ENCODE measurements around the gene TMEM131L. TPM values are rescaled to one million over a fixed set of nuclear protein-coding genes. Genes with fewer than 3 reads are reported as not detected.
"Not testable (repeated sequence)": the region's sequence is repeated elsewhere in the genome, so short reads cannot be mapped to it uniquely, and the experiment has no call there.

Gene TMEM131L
- total RNA-seq, 1 donor from 2014 or later, result 7.6 TPM

- Histone ChIP-seq H3K4me3 (ENCODE audit: low read depth, low read length) (no peak overlapping the region), H3K36me3 (ENCODE audit: control insufficient read depth, insufficient read depth, low read length) (no peaks in the 10 kb centered on the region), H3K27me3 (ENCODE audit: control insufficient read depth, insufficient read depth, low read length) (no peaks in the 10 kb centered on the region)
- DNase-seq (ENCODE audit: low read depth), result no peak
- TF ChIP-seq CTCF (IDR thresholded peaks at IDR 0.05; ENCODE audit: insufficient read depth, low read length, poor library complexity, severe bottlenecking), result no peak
These were observed 129.9 kb downstream of the TMEM131L start for GRCh38 chr4:153595894-153596601.

- no peak for DNase-seq (ENCODE audit: low read depth)
- no peak for TF ChIP-seq CTCF (IDR thresholded peaks at IDR 0.05; ENCODE audit: insufficient read depth, low read length, poor library complexity, severe bottlenecking)
- Histone ChIP-seq H3K36me3 (ENCODE audit: control insufficient read depth, insufficient read depth, low read length) (no peaks in the 10 kb centered on the region), H3K4me3 (ENCODE audit: low read depth, low read length) (no peak overlapping the region), H3K27me3 (ENCODE audit: control insufficient read depth, insufficient read depth, low read length) (no peaks in the 10 kb centered on the region)
These were observed 136.6 kb downstream of the TMEM131L start for GRCh38 chr4:153602758-153603157.

GRCh38 chr4:153603258-153603657, 137.1 kb downstream of the TMEM131L start:
- DNase-seq (ENCODE audit: low read depth), result no peak
- no peaks in the 10 kb centered on the region for H3K27me3 ChIP-seq (ENCODE audit: control insufficient read depth, insufficient read depth, low read length)
- H3K4me3 ChIP-seq (ENCODE audit: low read depth, low read length), result no peak overlapping the region
- H3K36me3 ChIP-seq (ENCODE audit: control insufficient read depth, insufficient read depth, low read length), result no peaks in the 10 kb centered on the region
- TF ChIP-seq CTCF (IDR thresholded peaks at IDR 0.05; ENCODE audit: insufficient read depth, low read length, poor library complexity, severe bottlenecking), result no peak

GRCh38 chr4:153603835-153604234, 137.7 kb downstream of the TMEM131L start:
- no peak for TF ChIP-seq CTCF (IDR thresholded peaks at IDR 0.05; ENCODE audit: insufficient read depth, low read length, poor library complexity, severe bottlenecking)
- no peak overlapping the region for H3K4me3 ChIP-seq (ENCODE audit: low read depth, low read length)
- H3K27me3 ChIP-seq (ENCODE audit: control insufficient read depth, insufficient read depth, low read length), result no peaks in the 10 kb centered on the region
- H3K36me3 ChIP-seq (ENCODE audit: control insufficient read depth, insufficient read depth, low read length), result no peaks in the 10 kb centered on the region
- DNase-seq (ENCODE audit: low read depth), result no peak

- not testable (repeated sequence) for H3K27me3 ChIP-seq (ENCODE audit: control insufficient read depth, insufficient read depth, low read length); H3K4me3 ChIP-seq (ENCODE audit: low read depth, low read length); H3K36me3 ChIP-seq (ENCODE audit: control insufficient read depth, insufficient read depth, low read length); DNase-seq (ENCODE audit: low read depth)
These were observed 142.9 kb downstream of the TMEM131L start for GRCh38 chr4:153609070-153609469.

GRCh38 chr4:153610623-153611376, 144.6 kb downstream of the TMEM131L start:
- Histone ChIP-seq H3K4me3 (ENCODE audit: low read depth, low read length) (no peak overlapping the region), H3K27me3 (ENCODE audit: control insufficient read depth, insufficient read depth, low read length) (no peaks in the 10 kb centered on the region), H3K36me3 (ENCODE audit: control insufficient read depth, insufficient read depth, low read length) (peaks cover 2% of the 10 kb centered on the region)
- no peak for TF ChIP-seq CTCF (IDR thresholded peaks at IDR 0.05; ENCODE audit: insufficient read depth, low read length, poor library complexity, severe bottlenecking)
- DNase-seq (ENCODE audit: low read depth), result no peak
